Breast epithelium (tissue), 4 donors: ENCODE data around the gene FKBP14. TPM values are rescaled to one million over a fixed set of nuclear protein-coding genes. Genes with fewer than 3 reads are reported as not detected.

Experiments
- DNase-seq, 2 donors: peaks; one replicate each; pipeline ENCODE4 v3.0.0-alpha.2; 2019; ENCODE audit warnings: low spot score in 2 of 2
- H3K27ac ChIP-seq, 2 donors: fragments of 200-600 bp; sonication (generic) in 1 of 2; one replicate each; pipeline ENCODE4 v1.5.1; 2016 to 2019; ENCODE audit warnings: mild to moderate bottlenecking in 1 of 2
- H3K27me3 ChIP-seq, 2 donors: fragments of 200-600 bp; sonication (generic) in 1 of 2; one replicate each; pipeline versions ENCODE4 v1.5.1 to v1.6.0; 2017 to 2019; ENCODE audit warnings: control low read depth in 1 of 2, mild to moderate bottlenecking in 1 of 2
- H3K36me3 ChIP-seq: fragments of 200-600 bp; one replicate; pipeline ENCODE4 v1.5.1; 2019
- H3K4me1 ChIP-seq, 2 donors: fragments of 200-600 bp; sonication (generic); one replicate each; pipeline ENCODE4 v1.5.1; 2016 to 2019; ENCODE audit warnings: control low read depth in 1 of 2
- H3K4me3 ChIP-seq, 3 donors: fragments of 200-600 bp; sonication (generic); 1 replicate in 2 of 3; 2 replicates in 1 of 3; pipeline ENCODE4 v1.5.1; 2016 to 2019; ENCODE audit warnings: mild to moderate bottlenecking in 3 of 3, moderate library complexity in 2 of 3
- H3K9me3 ChIP-seq, 2 donors: fragments of 200-600 bp; sonication (generic) in 1 of 2; one replicate each; pipeline ENCODE4 v1.5.1; 2016 to 2019; ENCODE audit warnings: control low read depth in 1 of 2
- POLR2A ChIP-seq: fragments of 450-650 bp; IDR thresholded peaks from one replicate; pipeline ENCODE4 v1.6.1; 2016; ENCODE audit warnings: antibody characterized with exemption, mild to moderate bottlenecking, moderate library complexity
- POLR2AphosphoS5 ChIP-seq, 3 donors: sonication (generic); formaldehyde crosslinking; IDR thresholded peaks; one replicate each; pipeline ENCODE4 v1.6.1; 2017; ENCODE audit warnings: antibody characterized with exemption in 3 of 3
- intact Hi-C: fragments of 100-400 bp; cut with DNase I; formaldehyde crosslinking; loops from one replicate; pipeline ENCODE4 v1.15.1; 2023; ENCODE audit warnings: low total_unique reads
- total RNA-seq, 3 donors: library from RNA; depleted of rRNA; stranded (reverse); fragments of >200 nt; gene quantifications; one replicate each; pipeline ENCODE4 v1.1.0, GENCODE V29; 2016
- TF ChIP-seq, protein P1 (sequence below), 3 donors: fragments of 450-650 bp; IDR thresholded peaks; one replicate each; pipeline ENCODE4 v1.5.1; 2016 to 2017; ENCODE audit warnings: antibody characterized with exemption in 3 of 3, mild to moderate bottlenecking in 3 of 3, moderate library complexity in 3 of 3

Gene FKBP14, protein sequence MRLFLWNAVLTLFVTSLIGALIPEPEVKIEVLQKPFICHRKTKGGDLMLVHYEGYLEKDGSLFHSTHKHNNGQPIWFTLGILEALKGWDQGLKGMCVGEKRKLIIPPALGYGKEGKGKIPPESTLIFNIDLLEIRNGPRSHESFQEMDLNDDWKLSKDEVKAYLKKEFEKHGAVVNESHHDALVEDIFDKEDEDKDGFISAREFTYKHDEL
- total RNA-seq = 10 to 100 TPM in 1 of 3 donors, 1 to 10 TPM in 2; 3.8 to 13.0 (median 9.5) TPM

DNA sequence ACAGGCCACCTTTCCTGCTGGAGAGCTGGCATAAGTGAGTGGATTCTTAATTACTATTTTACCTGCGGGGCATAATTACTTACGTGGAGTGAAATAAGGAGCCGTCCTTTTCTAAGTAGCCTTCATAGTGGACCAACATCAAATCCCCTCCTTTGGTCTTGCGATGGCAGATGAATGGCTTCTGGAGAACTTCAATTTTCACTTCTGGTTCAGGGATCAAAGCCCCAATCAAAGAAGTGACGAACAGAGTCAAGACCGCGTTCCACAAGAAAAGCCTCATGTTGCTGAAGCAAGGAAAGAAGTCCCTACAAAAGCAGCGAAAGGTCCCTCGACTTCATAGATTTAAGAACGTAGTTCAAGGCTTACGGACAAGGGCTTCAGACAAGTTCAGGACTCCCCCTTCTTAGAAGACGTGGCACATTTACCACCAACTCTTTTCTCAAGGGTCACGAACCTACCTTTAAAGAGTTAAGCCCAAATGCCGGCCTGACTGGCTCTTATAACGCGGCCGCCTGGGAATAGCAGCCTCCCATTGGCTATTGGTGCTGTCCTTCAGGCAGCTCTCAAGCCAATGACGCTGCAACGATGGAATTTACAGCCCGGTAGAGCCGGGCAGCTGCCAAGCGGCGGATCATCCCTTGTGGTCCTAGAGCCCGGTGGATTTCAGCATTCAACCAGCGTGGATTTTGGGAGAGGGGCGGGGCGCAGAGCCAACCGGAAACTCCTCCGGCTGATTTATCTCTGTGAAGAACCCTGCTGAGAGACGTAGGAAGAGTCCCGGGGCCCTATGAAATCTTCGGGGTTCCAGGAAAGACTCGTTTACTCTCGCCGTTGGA lies at the start of gene FKBP14:
FKBP14 (minus strand) TSS at position 474 of the 836 bp plus-strand sequence; CDS start at position 280, 194 bp downstream.
- peak; percentile 94 to 97 for DNase-seq
- H3K9me3 ChIP-seq = no peaks in the 10 kb centered on the region
- no peaks in the 10 kb centered on the region for H3K36me3 ChIP-seq
- peaks cover 0 to 15% of the 10 kb centered on the region in 2 donors for H3K4me1 ChIP-seq
- peak within 1 kb of the TSS; percentile 79 to 96 (median 87) for H3K4me3 ChIP-seq
- TF ChIP-seq POLR2AphosphoS5 (IDR thresholded peaks at IDR 0.05) = peak; percentile 57 to 60 (median 60)
- TF ChIP-seq, protein P1, sequence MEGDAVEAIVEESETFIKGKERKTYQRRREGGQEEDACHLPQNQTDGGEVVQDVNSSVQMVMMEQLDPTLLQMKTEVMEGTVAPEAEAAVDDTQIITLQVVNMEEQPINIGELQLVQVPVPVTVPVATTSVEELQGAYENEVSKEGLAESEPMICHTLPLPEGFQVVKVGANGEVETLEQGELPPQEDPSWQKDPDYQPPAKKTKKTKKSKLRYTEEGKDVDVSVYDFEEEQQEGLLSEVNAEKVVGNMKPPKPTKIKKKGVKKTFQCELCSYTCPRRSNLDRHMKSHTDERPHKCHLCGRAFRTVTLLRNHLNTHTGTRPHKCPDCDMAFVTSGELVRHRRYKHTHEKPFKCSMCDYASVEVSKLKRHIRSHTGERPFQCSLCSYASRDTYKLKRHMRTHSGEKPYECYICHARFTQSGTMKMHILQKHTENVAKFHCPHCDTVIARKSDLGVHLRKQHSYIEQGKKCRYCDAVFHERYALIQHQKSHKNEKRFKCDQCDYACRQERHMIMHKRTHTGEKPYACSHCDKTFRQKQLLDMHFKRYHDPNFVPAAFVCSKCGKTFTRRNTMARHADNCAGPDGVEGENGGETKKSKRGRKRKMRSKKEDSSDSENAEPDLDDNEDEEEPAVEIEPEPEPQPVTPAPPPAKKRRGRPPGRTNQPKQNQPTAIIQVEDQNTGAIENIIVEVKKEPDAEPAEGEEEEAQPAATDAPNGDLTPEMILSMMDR (IDR thresholded peaks at IDR 0.05) = no peak
- no peaks in the 10 kb centered on the region for H3K27me3 ChIP-seq
- H3K27ac ChIP-seq = peak within 1 kb of the TSS; percentile 92 to 96
- intact Hi-C loops = no loop called here

DNA sequence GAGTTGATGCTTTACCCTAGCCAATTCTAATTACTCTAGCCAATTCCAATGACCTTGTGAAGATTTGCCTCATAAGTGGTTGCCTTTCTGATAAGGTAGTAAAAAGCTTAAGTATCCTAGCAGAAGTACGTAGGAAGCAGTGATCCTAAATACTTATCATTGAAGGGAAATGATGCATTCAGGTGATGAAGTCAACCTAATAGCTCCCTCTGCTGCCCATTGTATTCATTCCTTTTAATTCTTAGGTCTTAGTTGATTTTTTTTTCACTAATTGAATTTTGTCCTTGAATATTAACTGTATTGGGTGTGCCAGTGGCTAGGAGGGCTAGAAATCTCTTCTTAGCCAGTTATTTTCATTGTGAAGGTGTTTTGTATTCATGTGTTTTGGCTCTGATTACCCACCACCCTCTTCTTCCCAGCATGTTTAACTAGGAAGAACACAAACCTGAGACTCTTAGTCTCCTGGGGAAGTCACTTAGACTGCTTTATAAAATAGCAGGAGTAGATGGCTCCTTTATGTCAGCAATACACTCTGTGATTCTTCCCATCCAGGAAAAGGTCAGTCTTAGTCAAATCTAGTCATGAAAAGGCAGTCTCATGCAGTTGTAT lies 48.0 kb upstream of the FKBP14 start:
- Histone ChIP-seq H3K4me3 (no peak overlapping the region), H3K27me3 (no peaks in the 10 kb centered on the region), H3K4me1 (no peaks in the 10 kb centered on the region), H3K27ac (no peak overlapping the region), H3K36me3 (no peaks in the 10 kb centered on the region), H3K9me3 (no peaks in the 10 kb centered on the region)
- DNase-seq = no peak
- intact Hi-C loops = no loop called here
- no peak for TF ChIP-seq POLR2A
- TF ChIP-seq, protein P1 (IDR thresholded peaks at IDR 0.05) = peak in 1 of 3 donors; percentile 11
- no peak for TF ChIP-seq POLR2AphosphoS5 (IDR thresholded peaks at IDR 0.05)

DNA sequence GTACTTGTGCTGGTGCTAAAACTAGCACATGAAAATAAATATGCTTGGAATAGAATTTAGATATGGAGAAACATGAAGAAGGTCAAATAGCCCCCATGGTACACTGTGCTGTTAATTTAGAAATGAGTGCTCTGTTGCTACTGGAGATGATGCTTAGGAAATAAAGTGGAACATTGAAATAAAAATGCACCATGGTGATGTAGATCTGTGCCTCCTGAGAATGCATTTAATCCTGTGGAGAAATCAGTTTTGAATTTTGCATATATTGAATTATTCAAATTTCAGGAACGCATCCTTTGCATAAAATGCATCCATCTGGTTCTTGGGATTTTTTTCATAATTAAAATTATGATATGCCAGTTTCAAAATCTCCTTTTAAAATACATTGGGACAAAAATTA lies 46.2 kb upstream of the FKBP14 start:
- no peak for DNase-seq
- Histone ChIP-seq H3K4me1 (no peaks in the 10 kb centered on the region), H3K27ac (no peak overlapping the region), H3K27me3 (no peaks in the 10 kb centered on the region), H3K36me3 (no peaks in the 10 kb centered on the region), H3K4me3 (no peak overlapping the region), H3K9me3 (no peaks in the 10 kb centered on the region)
- no peak for TF ChIP-seq POLR2AphosphoS5 (IDR thresholded peaks at IDR 0.05)
- TF ChIP-seq POLR2A = no peak
- TF ChIP-seq, protein P1 (IDR thresholded peaks at IDR 0.05) = no peak
- intact Hi-C loops = no loop called here

DNA sequence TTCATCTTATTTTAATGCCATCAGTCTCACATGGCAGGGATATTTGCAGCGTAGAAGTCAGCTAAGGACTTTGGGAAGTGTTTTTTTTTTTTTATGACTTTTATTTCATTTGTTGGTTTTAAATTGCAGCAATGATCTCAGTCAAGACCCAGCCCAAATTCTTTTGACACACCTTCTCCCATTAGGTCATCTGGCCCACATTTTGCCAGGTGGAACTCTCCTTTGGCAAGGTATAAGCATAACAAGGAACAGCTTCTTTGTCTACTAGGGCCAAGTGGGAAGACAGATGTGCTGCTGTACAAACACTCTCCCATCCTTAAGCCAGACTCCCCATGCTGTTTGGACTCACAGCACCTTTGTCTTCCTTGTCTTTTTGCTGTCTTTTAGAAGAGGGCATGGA lies 43.5 kb upstream of the FKBP14 start:
- Histone ChIP-seq H3K27me3 (no peaks in the 10 kb centered on the region), H3K36me3 (no peaks in the 10 kb centered on the region), H3K27ac (no peak overlapping the region), H3K4me1 (no peaks in the 10 kb centered on the region), H3K4me3 (no peak overlapping the region), H3K9me3 (no peaks in the 10 kb centered on the region)
- no peak for TF ChIP-seq POLR2AphosphoS5 (IDR thresholded peaks at IDR 0.05)
- TF ChIP-seq, protein P1 (IDR thresholded peaks at IDR 0.05) = no peak
- TF ChIP-seq POLR2A = no peak
- no peak for DNase-seq
- intact Hi-C loops = no loop called here
